Sigmoid colon (tissue), 7 donors: ENCODE measurements around the gene ACOX1. TPM values are rescaled to one million over a fixed set of nuclear protein-coding genes. Genes with fewer than 3 reads are reported as not detected.

Experiments used
- DNase-seq: peaks from one replicate; pipeline ENCODE4 v3.0.0-alpha.2; 2019
- H3K27ac ChIP-seq, 4 donors: fragments of 200-600 bp; sonication (generic); one replicate each; pipeline ENCODE4 v1.5.1; 2016 to 2019; ENCODE audit warnings: mild to moderate bottlenecking in 1 of 4
- H3K27me3 ChIP-seq, 3 donors: fragments of 200-600 bp; sonication (generic); one replicate each; pipeline ENCODE4 v1.5.1; 2019; ENCODE audit warnings: mild to moderate bottlenecking in 1 of 3
- H3K36me3 ChIP-seq, 4 donors: fragments of 200-600 bp; sonication (generic); one replicate each; pipeline ENCODE4 v1.5.1; 2016 to 2019
- H3K4me1 ChIP-seq, 4 donors: fragments of 200-600 bp; sonication (generic); one replicate each; pipeline ENCODE4 v1.5.1; 2017 to 2019
- H3K4me3 ChIP-seq, 4 donors: fragments of 200-600 bp; sonication (generic); one replicate each; pipeline ENCODE4 v1.5.1; 2017 to 2019; ENCODE audit warnings: mild to moderate bottlenecking in 2 of 4, moderate library complexity in 1 of 4
- H3K9me3 ChIP-seq, 4 donors: fragments of 200-600 bp in 3 of 4; sonication (generic) in 3 of 4; one replicate each; pipeline versions ENCODE4 v1.5.1 to v1.6.1; 2013 to 2019
- CTCF ChIP-seq, 4 experiments: fragments of 450-650 bp in 3 of 4; fragments of 200-600 bp in 1 of 4; IDR thresholded peaks; one replicate each; pipeline ENCODE4 v1.5.1; 2016 to 2019; ENCODE audit warnings: antibody characterized with exemption in 4 of 4, mild to moderate bottlenecking in 3 of 4, moderate library complexity in 2 of 4
- EP300 ChIP-seq, 4 donors: sonication (generic); formaldehyde crosslinking; IDR thresholded peaks; one replicate each; pipeline ENCODE4 v1.6.1; 2017; ENCODE audit warnings: antibody characterized with exemption in 4 of 4
- POLR2A ChIP-seq, 2 donors: fragments of 450-650 bp; IDR thresholded peaks; one replicate each; pipeline ENCODE4 v1.6.1; 2016; ENCODE audit warnings: antibody characterized with exemption in 2 of 2, mild to moderate bottlenecking in 2 of 2, moderate library complexity in 2 of 2
- POLR2AphosphoS5 ChIP-seq, 4 donors: sonication (generic); formaldehyde crosslinking; IDR thresholded peaks; one replicate each; pipeline ENCODE4 v1.6.1; 2017; ENCODE audit warnings: antibody characterized with exemption in 4 of 4
- WGBS, 2 donors: extraction: QIAGEN DNeasy Blood & Tissue Kit; methylation state at CpG; one replicate each; pipeline ENCODE4 v1.1.7; 2013; 5-methylcytosine and 5-hydroxymethylcytosine counted together
- intact Hi-C: fragments of 100-400 bp; cut with DNase I; formaldehyde crosslinking; loops from one replicate; pipeline ENCODE4 v1.15.1; 2023
- polyA plus RNA-seq, 3 donors: library from polyadenylated mRNA; stranded (reverse); fragments of 200-250 nt; gene quantifications; one replicate each; pipeline ENCODE4 v1.2.3, GENCODE V29; 2013
- total RNA-seq, 4 donors: library from RNA; depleted of rRNA; stranded (reverse); fragments of >200 nt; gene quantifications; one replicate each; pipeline ENCODE4 v1.1.0, GENCODE V29; 2016
- donor health status: healthy with polysubstance abuse.
- donor health status: Bipolar disorder and iron deficiency.
- donor health status: healthy.

Gene ACOX1
- total and polyA plus RNA-seq, 7 donors = 31.3 to 93.2 (median 34.6) TPM

GRCh38 chr17:75902406-75902805, 76.6 kb downstream of the ACOX1 start:
- Histone ChIP-seq H3K9me3 (no peaks in the 10 kb centered on the region), H3K4me1 (peaks cover 0 to 22% (median 16%) of the 10 kb centered on the region in 4 donors), H3K36me3 (peaks cover 25 to 51% (median 34%) of the 10 kb centered on the region in 4 donors), H3K27me3 (no peaks in the 10 kb centered on the region), H3K27ac (no peak overlapping the region), H3K4me3 (no peak overlapping the region)
- TF ChIP-seq EP300 (IDR thresholded peaks at IDR 0.05) = no peak
- no peak for TF ChIP-seq POLR2AphosphoS5 (IDR thresholded peaks at IDR 0.05)
- no peak for TF ChIP-seq POLR2A (IDR thresholded peaks at IDR 0.05)
- no peak for TF ChIP-seq CTCF (IDR thresholded peaks at IDR 0.05)
- DNase-seq = peak; percentile 54
- intact Hi-C loops = loop anchor here (10.0 kb wide), 1 partner anchor 172 kb away; the partner anchor contains the start of genes GALR2, SRP68 and ZACN
- WGBS, 2 donors = 95 to 97% methylated on average over 6 of the region's 6 CpGs

GRCh38 chr17:75901727-75902126, 77.2 kb downstream of the ACOX1 start:
- intact Hi-C loops = loop anchor here (10.0 kb wide), 1 partner anchor 173 kb away; the partner anchor contains the start of genes GALR2, SRP68 and ZACN
- H3K9me3 ChIP-seq = no peaks in the 10 kb centered on the region
- DNase-seq = peak; percentile 62
- peaks cover 0 to 28% (median 22%) of the 10 kb centered on the region in 4 donors for H3K4me1 ChIP-seq
- no peak overlapping the region for H3K27ac ChIP-seq
- peaks cover 25 to 51% (median 34%) of the 10 kb centered on the region in 4 donors for H3K36me3 ChIP-seq
- 92 to 94% methylated on average over 18 of the region's 18 CpGs for WGBS, 2 donors
- no peaks in the 10 kb centered on the region for H3K27me3 ChIP-seq
- no peak for TF ChIP-seq EP300 (IDR thresholded peaks at IDR 0.05)
- no peak for TF ChIP-seq CTCF (IDR thresholded peaks at IDR 0.05)
- no peak for TF ChIP-seq POLR2AphosphoS5 (IDR thresholded peaks at IDR 0.05)
- TF ChIP-seq POLR2A (IDR thresholded peaks at IDR 0.05) = no peak
- no peak overlapping the region for H3K4me3 ChIP-seq

GRCh38 chr17:75900691-75901533, 78.1 kb downstream of the ACOX1 start:
- 86 to 92% methylated on average over 13 of the region's 13 CpGs for WGBS, 2 donors
- DNase-seq = peak; percentile 55
- intact Hi-C loops = loop anchor here (10.0 kb wide), 1 partner anchor 174 kb away; the partner anchor contains the start of genes GALR2, SRP68 and ZACN
- H3K36me3 ChIP-seq = peaks cover 25 to 51% (median 34%) of the 10 kb centered on the region in 4 donors
- no peaks in the 10 kb centered on the region for H3K27me3 ChIP-seq
- no peaks in the 10 kb centered on the region for H3K9me3 ChIP-seq
- no peak overlapping the region for H3K27ac ChIP-seq
- H3K4me1 ChIP-seq = peaks cover 0 to 30% (median 22%) of the 10 kb centered on the region in 4 donors
- H3K4me3 ChIP-seq = no peak overlapping the region
- TF ChIP-seq EP300 (IDR thresholded peaks at IDR 0.05) (no peak), POLR2A (IDR thresholded peaks at IDR 0.05) (no peak), POLR2AphosphoS5 (IDR thresholded peaks at IDR 0.05) (no peak), CTCF (IDR thresholded peaks at IDR 0.05) (no peak)

- 92 to 95% methylated on average over 23 of the region's 23 CpGs for WGBS, 2 donors
- intact Hi-C loops = loop anchor here (5.0 to 10.0 kb wide), 2 partner anchors 123 to 175 kb away; partner anchors contain the start of genes GALR2, SRP68 and ZACN
Observed at GRCh38 chr17:75899767-75900468, 79.0 kb downstream of the ACOX1 start.

More at GRCh38 chr17:75899767-75900468, 79.0 kb downstream of the ACOX1 start:
- H3K27ac ChIP-seq = no peak overlapping the region
- no peak overlapping the region for H3K4me3 ChIP-seq
- no peaks in the 10 kb centered on the region for H3K27me3 ChIP-seq
- no peaks in the 10 kb centered on the region for H3K9me3 ChIP-seq
- TF ChIP-seq CTCF (IDR thresholded peaks at IDR 0.05) = no peak
- no peak for TF ChIP-seq POLR2AphosphoS5 (IDR thresholded peaks at IDR 0.05)
- TF ChIP-seq POLR2A (IDR thresholded peaks at IDR 0.05) = no peak
- TF ChIP-seq EP300 (IDR thresholded peaks at IDR 0.05) = no peak
- peaks cover 25 to 51% (median 34%) of the 10 kb centered on the region in 4 donors for H3K36me3 ChIP-seq
- DNase-seq = peak; percentile 66
- H3K4me1 ChIP-seq = peaks cover 0 to 34% (median 28%) of the 10 kb centered on the region in 4 donors
